Left ventricle myocardium inferior (tissue), 1 donor: Measurements from ENCODE around the gene CISH. TPM values are rescaled to one million over a fixed set of nuclear protein-coding genes. Genes with fewer than 3 reads are reported as not detected.

Source experiments
- DNase-seq: peaks from one replicate; pipeline ENCODE4 v3.0.0-alpha.2; 2020
- H3K27ac ChIP-seq: fragments of 200-600 bp; replicated peaks from 2 replicates; pipeline ENCODE4 v1.8.0; 2021
- H3K27me3 ChIP-seq: fragments of 200-600 bp; 2 replicates; pipeline ENCODE4 v1.8.0; 2021; ENCODE audit warnings: low read depth
- H3K36me3 ChIP-seq: fragments of 200-600 bp; 2 replicates; pipeline ENCODE4 v1.8.0; 2021
- H3K4me1 ChIP-seq: fragments of 200-600 bp; 2 replicates; pipeline ENCODE4 v1.8.0; 2021
- H3K4me3 ChIP-seq: fragments of 200-600 bp; 2 replicates; pipeline ENCODE4 v1.8.0; 2021; ENCODE audit warnings: mild to moderate bottlenecking, moderate library complexity
- H3K9me3 ChIP-seq: fragments of 200-600 bp; replicated peaks from 2 replicates; pipeline ENCODE4 v1.8.0; 2021
- intact Hi-C: fragments of 100-400 bp; cut with micrococcal nuclease; formaldehyde crosslinking; loops from one replicate; pipeline ENCODE4 v1.11.0; 2022
- total RNA-seq: library from RNA; stranded (reverse); fragmentation: NEBNext Ultra II Directional; extraction: Animal tissue kit (Norgen Biotek cat#: 25700); gene quantifications from one replicate; pipeline ENCODE4 v1.2.1, GENCODE V29; 2021
- TF ChIP-seq, protein P1 (sequence below): fragments of 200-600 bp; IDR thresholded peaks from 2 replicates; pipeline ENCODE4 v1.8.0; 2021; ENCODE audit warnings: antibody characterized with exemption, mild to moderate bottlenecking, borderline replicate concordance
- donor health status: DM: no; HTN: yes; CAD: no; lungs with severe emphysema.

CISH gene
- total RNA-seq, 1 donor from 2014 or later = 16.6 TPM

DNA sequence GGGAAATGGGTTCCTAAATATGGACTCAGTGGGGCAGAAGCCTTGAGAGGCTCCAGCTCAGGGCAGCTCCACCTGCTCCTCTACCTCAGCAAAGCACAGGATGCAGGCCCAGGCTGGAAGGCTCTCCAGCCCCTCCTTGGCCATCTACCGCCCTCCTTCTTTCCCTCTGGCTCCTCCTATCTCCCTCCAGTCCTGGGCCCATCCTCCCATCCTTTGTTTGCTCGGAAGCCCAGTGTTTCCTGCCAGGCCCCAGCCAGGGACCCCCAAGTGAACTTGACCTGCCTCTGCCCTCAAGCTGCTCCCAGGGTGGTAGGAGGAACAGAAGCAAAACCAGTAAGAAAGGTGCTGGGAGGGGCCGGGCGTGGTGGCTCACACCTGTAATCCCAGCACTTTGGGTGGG, 25.4 kb upstream of the CISH start:
- H3K4me3 ChIP-seq = no peak overlapping the region
- peak overlapping the region; percentile 75 for H3K27ac ChIP-seq
- H3K9me3 ChIP-seq = no peaks in the 10 kb centered on the region
- TF ChIP-seq, protein P1, sequence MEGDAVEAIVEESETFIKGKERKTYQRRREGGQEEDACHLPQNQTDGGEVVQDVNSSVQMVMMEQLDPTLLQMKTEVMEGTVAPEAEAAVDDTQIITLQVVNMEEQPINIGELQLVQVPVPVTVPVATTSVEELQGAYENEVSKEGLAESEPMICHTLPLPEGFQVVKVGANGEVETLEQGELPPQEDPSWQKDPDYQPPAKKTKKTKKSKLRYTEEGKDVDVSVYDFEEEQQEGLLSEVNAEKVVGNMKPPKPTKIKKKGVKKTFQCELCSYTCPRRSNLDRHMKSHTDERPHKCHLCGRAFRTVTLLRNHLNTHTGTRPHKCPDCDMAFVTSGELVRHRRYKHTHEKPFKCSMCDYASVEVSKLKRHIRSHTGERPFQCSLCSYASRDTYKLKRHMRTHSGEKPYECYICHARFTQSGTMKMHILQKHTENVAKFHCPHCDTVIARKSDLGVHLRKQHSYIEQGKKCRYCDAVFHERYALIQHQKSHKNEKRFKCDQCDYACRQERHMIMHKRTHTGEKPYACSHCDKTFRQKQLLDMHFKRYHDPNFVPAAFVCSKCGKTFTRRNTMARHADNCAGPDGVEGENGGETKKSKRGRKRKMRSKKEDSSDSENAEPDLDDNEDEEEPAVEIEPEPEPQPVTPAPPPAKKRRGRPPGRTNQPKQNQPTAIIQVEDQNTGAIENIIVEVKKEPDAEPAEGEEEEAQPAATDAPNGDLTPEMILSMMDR = no peak
- H3K4me1 ChIP-seq = peaks cover 87% of the 10 kb centered on the region
- no peaks in the 10 kb centered on the region for H3K27me3 ChIP-seq
- peaks cover 21% of the 10 kb centered on the region for H3K36me3 ChIP-seq
- no peak for DNase-seq
- intact Hi-C loops = no loop called here

- H3K4me3 ChIP-seq = no peak overlapping the region
- peak overlapping the region; percentile 8 for H3K27ac ChIP-seq
- peaks cover 1% of the 10 kb centered on the region for H3K36me3 ChIP-seq
- no peaks in the 10 kb centered on the region for H3K9me3 ChIP-seq
- DNase-seq = no peak
- TF ChIP-seq, protein P1 = no peak
- intact Hi-C loops = no loop called here
- H3K4me1 ChIP-seq = peaks cover 91% of the 10 kb centered on the region
- H3K27me3 ChIP-seq = no peaks in the 10 kb centered on the region
Measured at GRCh38 chr3:50635066-50635465, 23.5 kb upstream of the CISH start.

DNA sequence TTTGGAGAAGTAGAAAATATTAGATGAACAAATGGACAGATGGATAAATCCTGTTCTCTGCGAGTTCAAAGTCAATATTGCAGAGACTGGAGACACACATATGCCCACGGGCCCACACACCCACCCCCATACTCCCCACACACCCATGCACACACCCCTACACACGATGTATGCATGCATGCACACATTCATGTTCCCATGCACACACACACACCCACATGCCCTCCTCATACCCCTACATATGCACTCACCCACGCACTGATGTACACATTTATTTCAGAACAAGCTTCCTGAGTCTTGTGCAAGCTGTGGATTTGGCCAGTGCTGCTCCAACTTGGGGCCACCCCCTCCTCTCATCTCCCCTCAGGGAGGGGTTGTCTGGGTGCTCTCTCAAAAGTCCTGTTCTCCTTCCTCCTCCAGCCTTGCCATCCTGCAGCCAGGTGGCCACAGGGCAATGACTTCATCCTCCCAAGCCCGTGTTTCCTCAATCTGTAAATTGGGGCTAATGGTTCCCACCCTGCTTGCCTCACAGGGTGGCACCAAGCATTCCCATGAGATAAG, 21.7 kb upstream of the CISH start:
- Histone ChIP-seq H3K4me3 (no peak overlapping the region), H3K36me3 (no peaks in the 10 kb centered on the region), H3K27me3 (no peaks in the 10 kb centered on the region), H3K4me1 (peaks cover 91% of the 10 kb centered on the region), H3K27ac (peak overlapping the region; percentile 98), H3K9me3 (no peaks in the 10 kb centered on the region)
- intact Hi-C loops = no loop called here
- DNase-seq = no peak
- TF ChIP-seq, protein P1 = no peak

- H3K36me3 ChIP-seq = no peaks in the 10 kb centered on the region
- TF ChIP-seq, protein P1 = no peak
- no peak overlapping the region for H3K4me3 ChIP-seq
- H3K4me1 ChIP-seq = peaks cover 91% of the 10 kb centered on the region
- no peak for DNase-seq
- intact Hi-C loops = no loop called here
- H3K9me3 ChIP-seq = no peaks in the 10 kb centered on the region
- H3K27me3 ChIP-seq = no peaks in the 10 kb centered on the region
- H3K27ac ChIP-seq = peak overlapping the region; percentile 98
Measured at GRCh38 chr3:50632450-50632849, 20.9 kb upstream of the CISH start.

GRCh38 chr3:50630877-50631276, 19.3 kb upstream of the CISH start:
- Histone ChIP-seq H3K4me3 (no peak overlapping the region), H3K36me3 (no peaks in the 10 kb centered on the region), H3K27ac (peak overlapping the region; percentile 98), H3K27me3 (no peaks in the 10 kb centered on the region), H3K4me1 (peaks cover 91% of the 10 kb centered on the region), H3K9me3 (no peaks in the 10 kb centered on the region)
- DNase-seq = no peak
- intact Hi-C loops = no loop called here
- TF ChIP-seq, protein P1 = no peak

DNA sequence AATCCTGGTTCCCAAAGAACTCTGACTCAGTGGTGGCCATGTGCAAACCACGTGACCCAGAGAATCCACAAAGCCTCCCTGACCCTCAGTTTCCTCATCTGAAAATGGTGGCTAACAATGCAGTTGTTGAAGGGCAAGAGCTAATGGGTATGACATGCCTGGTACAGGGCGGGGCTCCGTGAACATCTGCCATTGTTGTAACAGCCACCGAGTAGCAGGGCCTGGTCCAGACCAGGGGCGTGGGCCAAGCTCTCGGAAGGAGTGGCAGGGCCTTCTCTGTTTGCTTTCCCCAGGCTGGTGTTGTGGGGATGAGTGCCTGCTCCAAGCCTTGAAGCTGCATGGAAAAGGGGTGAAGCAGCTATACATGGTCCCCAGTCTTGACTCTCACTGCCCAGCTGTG, 18.8 kb upstream of the CISH start:
- Histone ChIP-seq H3K27me3 (no peaks in the 10 kb centered on the region), H3K4me3 (no peak overlapping the region), H3K9me3 (no peaks in the 10 kb centered on the region), H3K36me3 (no peaks in the 10 kb centered on the region), H3K27ac (peak overlapping the region; percentile 98), H3K4me1 (peaks cover 91% of the 10 kb centered on the region)
- no peak for DNase-seq
- intact Hi-C loops = no loop called here
- TF ChIP-seq, protein P1 = no peak
